Endothelial cell (in vitro differentiated cells): ENCODE results near the gene OXLD1. TPM values are rescaled to one million over a fixed set of nuclear protein-coding genes. Genes with fewer than 3 reads are reported as not detected.

Experiments used
- DNase-seq: peaks from one replicate; pipeline ENCODE4 v3.0.0; 2021; ENCODE audit warnings: low spot score
- H3K27ac Mint-ChIP-seq: one replicate; pipeline ENCODE4 v1.8.0; 2021; ENCODE audit warnings: mixed read lengths, inconsistent platforms; ENCODE audit not compliant: unreplicated experiment
- H3K27me3 Mint-ChIP-seq: one replicate; pipeline ENCODE4 v1.8.0; 2021; ENCODE audit warnings: mild to moderate bottlenecking, moderate library complexity, mixed read lengths, inconsistent platforms; ENCODE audit not compliant: unreplicated experiment
- H3K36me3 Mint-ChIP-seq: one replicate; pipeline ENCODE4 v1.8.0; 2021; ENCODE audit warnings: mild to moderate bottlenecking, low read depth, mixed read lengths, inconsistent platforms; ENCODE audit not compliant: unreplicated experiment
- H3K4me1 Mint-ChIP-seq: one replicate; pipeline ENCODE4 v1.8.0; 2021; ENCODE audit warnings: mild to moderate bottlenecking, mixed read lengths, inconsistent platforms; ENCODE audit not compliant: unreplicated experiment
- H3K4me3 Mint-ChIP-seq: one replicate; pipeline ENCODE4 v1.8.0; 2021; ENCODE audit warnings: mild to moderate bottlenecking, mixed read lengths, inconsistent platforms; ENCODE audit not compliant: unreplicated experiment
- H3K9me3 Mint-ChIP-seq: one replicate; pipeline ENCODE4 v1.8.0; 2021; ENCODE audit warnings: mixed read lengths, inconsistent platforms; ENCODE audit not compliant: unreplicated experiment
- total RNA-seq: library from RNA; stranded (reverse); fragmentation: NEBNext Ultra II Directional; extraction: Animal tissue kit (Norgen Biotek cat#: 25700); gene quantifications from one replicate; pipeline ENCODE4 v1.2.1, GENCODE V29; 2021; ENCODE audit not compliant: unreplicated experiment
- TF ChIP-seq, protein P1 (sequence below): fragments of 200-600 bp; sonication (generic); IDR thresholded peaks from one replicate; pipeline ENCODE4 v1.5.0; 2021; ENCODE audit warnings: antibody characterized with exemption; ENCODE audit not compliant: unreplicated experiment

OXLD1 gene
- total RNA-seq, 1 donor from 2014 or later: 22.4 TPM

DNA sequence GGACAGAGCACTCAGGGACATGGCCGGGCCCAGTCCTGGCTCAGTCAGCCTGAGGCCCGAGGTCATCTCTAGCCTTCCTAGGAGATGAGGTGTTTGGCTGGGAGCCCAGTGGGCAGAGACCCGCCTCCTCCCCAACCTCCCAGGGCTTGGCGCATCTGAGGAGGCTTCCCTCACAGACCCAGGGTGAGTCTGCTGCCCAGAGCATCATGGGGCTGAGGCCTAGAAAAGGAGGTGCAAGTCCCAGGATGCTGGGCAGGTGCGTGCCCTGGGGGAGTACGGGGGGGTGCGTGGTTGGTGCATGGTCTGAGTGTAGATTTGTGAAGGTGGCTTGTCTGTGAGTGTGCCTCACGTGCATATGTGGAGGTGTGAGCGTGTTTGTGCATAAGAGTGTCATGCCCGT lies 14.7 kb downstream of the OXLD1 start:
- peak overlapping the region; percentile 31 for H3K4me3 Mint-ChIP-seq
- peaks cover 2% of the 10 kb centered on the region for H3K4me1 Mint-ChIP-seq
- peaks cover 23% of the 10 kb centered on the region for H3K27me3 Mint-ChIP-seq
- no peaks in the 10 kb centered on the region for H3K36me3 Mint-ChIP-seq
- TF ChIP-seq, protein P1, sequence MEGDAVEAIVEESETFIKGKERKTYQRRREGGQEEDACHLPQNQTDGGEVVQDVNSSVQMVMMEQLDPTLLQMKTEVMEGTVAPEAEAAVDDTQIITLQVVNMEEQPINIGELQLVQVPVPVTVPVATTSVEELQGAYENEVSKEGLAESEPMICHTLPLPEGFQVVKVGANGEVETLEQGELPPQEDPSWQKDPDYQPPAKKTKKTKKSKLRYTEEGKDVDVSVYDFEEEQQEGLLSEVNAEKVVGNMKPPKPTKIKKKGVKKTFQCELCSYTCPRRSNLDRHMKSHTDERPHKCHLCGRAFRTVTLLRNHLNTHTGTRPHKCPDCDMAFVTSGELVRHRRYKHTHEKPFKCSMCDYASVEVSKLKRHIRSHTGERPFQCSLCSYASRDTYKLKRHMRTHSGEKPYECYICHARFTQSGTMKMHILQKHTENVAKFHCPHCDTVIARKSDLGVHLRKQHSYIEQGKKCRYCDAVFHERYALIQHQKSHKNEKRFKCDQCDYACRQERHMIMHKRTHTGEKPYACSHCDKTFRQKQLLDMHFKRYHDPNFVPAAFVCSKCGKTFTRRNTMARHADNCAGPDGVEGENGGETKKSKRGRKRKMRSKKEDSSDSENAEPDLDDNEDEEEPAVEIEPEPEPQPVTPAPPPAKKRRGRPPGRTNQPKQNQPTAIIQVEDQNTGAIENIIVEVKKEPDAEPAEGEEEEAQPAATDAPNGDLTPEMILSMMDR: no peak
- no peak overlapping the region for H3K27ac Mint-ChIP-seq
- H3K9me3 Mint-ChIP-seq: no peaks in the 10 kb centered on the region
- no peak for DNase-seq

DNA sequence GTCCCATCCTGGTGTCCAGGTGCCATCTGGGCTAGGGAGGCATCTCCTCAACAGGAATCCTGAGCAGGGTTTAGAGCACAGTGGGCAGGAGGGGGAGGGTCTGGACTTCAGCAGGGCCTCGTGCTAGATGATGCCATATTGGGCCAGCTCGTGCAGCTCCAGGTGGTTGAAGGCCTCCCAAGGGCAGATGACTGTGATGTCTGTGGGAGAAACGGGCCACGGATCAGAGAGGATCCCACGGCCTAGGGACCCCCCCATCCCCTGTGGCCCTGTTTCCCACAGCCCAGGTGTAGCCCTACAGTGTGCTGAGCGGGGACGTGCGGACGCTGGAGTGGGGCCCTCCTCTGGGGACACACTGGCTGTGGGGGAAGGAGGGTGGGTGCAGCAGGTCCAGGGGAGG lies 15.5 kb downstream of the OXLD1 start:
- no peak overlapping the region for H3K4me3 Mint-ChIP-seq
- peaks cover 2% of the 10 kb centered on the region for H3K4me1 Mint-ChIP-seq
- TF ChIP-seq, protein P1: no peak
- H3K36me3 Mint-ChIP-seq: no peaks in the 10 kb centered on the region
- H3K9me3 Mint-ChIP-seq: no peaks in the 10 kb centered on the region
- no peak for DNase-seq
- H3K27me3 Mint-ChIP-seq: peaks cover 26% of the 10 kb centered on the region
- no peak overlapping the region for H3K27ac Mint-ChIP-seq

DNA sequence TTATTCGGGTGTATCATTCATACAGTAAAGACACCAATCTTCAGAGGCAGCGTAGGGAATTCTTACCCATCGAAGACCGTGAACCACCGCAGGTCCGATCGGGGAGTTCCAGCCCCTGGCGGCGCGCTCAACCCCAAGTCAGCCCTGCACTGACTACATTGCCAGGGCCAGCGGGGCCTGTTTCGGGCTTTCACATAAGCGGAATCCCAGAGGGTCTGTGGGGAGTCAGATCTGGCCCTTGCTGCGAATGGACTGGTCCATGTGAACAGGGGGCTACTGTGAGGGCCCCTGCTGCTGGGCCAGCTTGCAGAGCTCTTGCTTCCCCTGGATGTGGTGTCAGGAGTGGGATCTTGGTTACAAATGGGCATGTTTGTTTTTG lies 17.7 kb downstream of the OXLD1 start:
- Mint-ChIP-seq H3K4me3 (no peak overlapping the region), H3K36me3 (peaks cover 3% of the 10 kb centered on the region), H3K27ac (no peak overlapping the region), H3K4me1 (peaks cover 2% of the 10 kb centered on the region), H3K9me3 (no peaks in the 10 kb centered on the region), H3K27me3 (peaks cover 33% of the 10 kb centered on the region)
- DNase-seq: no peak
- TF ChIP-seq, protein P1: no peak

DNA sequence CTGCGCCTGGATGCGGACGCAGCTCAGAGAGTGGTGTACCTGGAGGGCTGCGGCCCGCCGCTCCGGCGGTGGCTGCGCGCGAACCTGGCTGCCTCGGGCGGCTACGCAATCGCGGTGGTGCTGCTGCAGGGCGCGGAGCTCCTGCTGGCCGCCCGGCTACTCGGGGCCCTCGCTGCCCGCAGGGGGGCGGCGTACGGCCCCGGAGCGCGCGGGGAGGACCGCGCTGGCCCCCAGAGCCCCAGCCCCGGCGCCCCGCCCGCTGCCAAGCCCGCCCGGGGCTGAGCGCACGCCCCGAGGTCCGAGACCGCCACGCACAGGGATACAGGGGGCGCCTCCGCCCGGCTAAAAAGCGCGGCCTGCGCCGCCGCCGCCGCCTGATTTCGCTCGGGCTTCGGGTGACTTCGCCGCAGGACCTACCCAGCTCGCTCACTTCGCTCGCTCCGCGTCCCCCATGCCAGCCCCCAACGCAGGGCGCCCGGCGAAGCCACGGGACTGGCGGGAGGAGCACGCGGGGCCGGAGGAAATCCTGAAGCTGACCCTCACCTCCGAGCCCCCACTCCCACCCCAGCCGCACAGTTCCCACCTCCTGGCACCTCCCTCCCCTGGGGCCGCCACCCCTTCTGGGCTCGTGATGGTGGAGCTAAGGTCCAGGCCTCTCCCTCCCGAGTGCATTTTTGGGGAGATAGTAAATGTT lies 18.2 kb downstream of the OXLD1 start:
- no peak for DNase-seq
- Mint-ChIP-seq H3K36me3 (peaks cover 3% of the 10 kb centered on the region), H3K4me3 (no peak overlapping the region), H3K27ac (no peak overlapping the region), H3K4me1 (peaks cover 2% of the 10 kb centered on the region), H3K9me3 (no peaks in the 10 kb centered on the region), H3K27me3 (peaks cover 28% of the 10 kb centered on the region)
- TF ChIP-seq, protein P1: no peak

DNA sequence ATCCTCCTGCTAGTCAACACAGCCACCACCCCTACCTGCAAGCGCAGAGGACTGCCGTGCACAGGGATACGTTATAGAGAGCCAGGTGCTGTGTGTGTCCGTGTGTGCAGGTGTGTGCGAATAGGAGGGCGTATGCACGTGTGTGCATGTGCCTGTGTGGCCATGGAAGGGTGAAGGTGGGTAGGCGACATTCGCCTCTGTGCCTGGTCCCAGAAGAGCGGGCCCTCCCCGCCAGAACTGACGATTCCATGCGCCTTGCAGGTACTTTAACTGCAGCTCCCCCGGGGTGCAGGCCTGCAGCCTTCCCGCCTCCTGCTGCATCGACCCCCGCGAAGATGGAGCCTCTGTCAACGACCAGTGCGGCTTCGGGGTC lies 18.8 kb downstream of the OXLD1 start:
- peaks cover 27% of the 10 kb centered on the region for H3K27me3 Mint-ChIP-seq
- no peak for DNase-seq
- no peaks in the 10 kb centered on the region for H3K9me3 Mint-ChIP-seq
- H3K4me1 Mint-ChIP-seq: peaks cover 2% of the 10 kb centered on the region
- peak overlapping the region; percentile 59 for H3K4me3 Mint-ChIP-seq
- no peak overlapping the region for H3K27ac Mint-ChIP-seq
- TF ChIP-seq, protein P1: no peak
- peaks cover 3% of the 10 kb centered on the region for H3K36me3 Mint-ChIP-seq
